Mesenchymal stem cell (in vitro differentiated cells and primary cell): Measurements from ENCODE around the gene DHCR24.

Source experiments
- DNase-seq: peaks from one replicate; pipeline ENCODE4 v3.0.0-alpha.2; 2013
- H2AFZ ChIP-seq: one replicate; pipeline ENCODE4 v1.6.1; 2013; ENCODE audit warnings: low read depth, mild to moderate bottlenecking, control low read depth, inconsistent platforms, low read length, moderate library complexity
- H2AK5ac ChIP-seq: 2 replicates; pipeline ENCODE4 v1.6.1; 2013; ENCODE audit warnings: low read length, moderate library complexity, mild to moderate bottlenecking, inconsistent platforms; ENCODE audit not compliant: severe bottlenecking
- H2BK120ac ChIP-seq: one replicate; pipeline ENCODE4 v1.6.1; 2013; ENCODE audit warnings: low read depth, mild to moderate bottlenecking, inconsistent platforms, low read length, moderate library complexity
- H2BK12ac ChIP-seq, 2 experiments: one replicate each; pipeline ENCODE4 v1.6.1; 2013; ENCODE audit warnings: inconsistent platforms in 2 of 2, low read length in 2 of 2, mild to moderate bottlenecking in 2 of 2, moderate library complexity in 2 of 2, control low read depth in 1 of 2
- H2BK15ac ChIP-seq: one replicate; pipeline ENCODE4 v1.6.1; 2013; ENCODE audit warnings: mild to moderate bottlenecking, low read depth, inconsistent platforms; ENCODE audit not compliant: poor library complexity, severe bottlenecking
- H2BK5ac ChIP-seq: 2 replicates; pipeline ENCODE4 v1.6.1; 2013; ENCODE audit warnings: low read depth, mild to moderate bottlenecking, low read length, control low read depth, inconsistent platforms; ENCODE audit not compliant: poor library complexity, severe bottlenecking
- H3K14ac ChIP-seq, 2 experiments: one replicate each; pipeline ENCODE4 v1.6.1; 2013; ENCODE audit warnings: inconsistent platforms in 2 of 2, low read length in 2 of 2, control low read depth in 1 of 2, mild to moderate bottlenecking in 1 of 2, moderate library complexity in 1 of 2
- H3K18ac ChIP-seq, 2 experiments: one replicate each; pipeline ENCODE4 v1.6.1; 2013; ENCODE audit warnings: inconsistent platforms in 2 of 2, low read length in 2 of 2, control low read depth in 1 of 2, low read depth in 1 of 2, mild to moderate bottlenecking in 1 of 2
- H3K23ac ChIP-seq, 2 experiments: one replicate each; pipeline ENCODE4 v1.6.1; 2013; ENCODE audit warnings: inconsistent platforms in 2 of 2, low read length in 2 of 2, mild to moderate bottlenecking in 2 of 2, moderate library complexity in 2 of 2, control low read depth in 1 of 2
- H3K27ac ChIP-seq: 2 replicates; pipeline ENCODE4 v1.5.1; 2013; ENCODE audit warnings: mild to moderate bottlenecking, moderate library complexity, low read length, control low read depth, inconsistent platforms; ENCODE audit not compliant: poor library complexity, severe bottlenecking
- H3K27me3 ChIP-seq, 2 experiments: 2 replicates each; pipeline versions ENCODE4 v1.6.1 to v1.7.0; 2013; ENCODE audit warnings: low read length in 2 of 2, mild to moderate bottlenecking in 2 of 2, moderate library complexity in 2 of 2, control low read depth in 1 of 2, inconsistent platforms in 1 of 2; ENCODE audit not compliant: control insufficient read depth in 1 of 2, insufficient read depth in 1 of 2
- H3K36me3 ChIP-seq, 2 experiments: 2 replicates each; pipeline versions ENCODE4 v1.6.1 to v1.7.0; 2013; ENCODE audit warnings: low read length in 2 of 2, control low read depth in 1 of 2, inconsistent platforms in 1 of 2, low read depth in 1 of 2, mild to moderate bottlenecking in 1 of 2; ENCODE audit not compliant: insufficient read depth in 2 of 2, control insufficient read depth in 1 of 2
- H3K4ac ChIP-seq, 2 experiments: one replicate each; pipeline ENCODE4 v1.6.1; 2013; ENCODE audit warnings: inconsistent platforms in 2 of 2, low read length in 2 of 2, mild to moderate bottlenecking in 2 of 2, moderate library complexity in 2 of 2, control low read depth in 1 of 2, low read depth in 1 of 2
- H3K4me1 ChIP-seq: 2 replicates; pipeline ENCODE4 v1.6.1; 2013; ENCODE audit warnings: low read depth, low read length, control low read depth; ENCODE audit not compliant: control insufficient read depth, insufficient read depth
- H3K4me2 ChIP-seq: 2 replicates; pipeline ENCODE4 v1.6.1; 2013; ENCODE audit warnings: low read length, mild to moderate bottlenecking, inconsistent platforms; ENCODE audit not compliant: poor library complexity, severe bottlenecking
- H3K4me3 ChIP-seq, 2 experiments: 2 replicates each; pipeline versions ENCODE4 v1.5.1 to v1.7.0; 2013; ENCODE audit warnings: low read length in 2 of 2, mild to moderate bottlenecking in 2 of 2, control low read depth in 1 of 2, low read depth in 1 of 2; ENCODE audit not compliant: insufficient read depth in 1 of 2
- H3K79me1 ChIP-seq: replicated peaks from 2 replicates; pipeline ENCODE4 v1.6.1; 2013; ENCODE audit warnings: mild to moderate bottlenecking, control low read depth, low read length, inconsistent platforms; ENCODE audit not compliant: poor library complexity, severe bottlenecking
- H3K9ac ChIP-seq: 2 replicates; pipeline ENCODE4 v1.7.0; 2013; ENCODE audit warnings: mild to moderate bottlenecking, low read length, moderate library complexity
- H3K9me3 ChIP-seq: 2 replicates; pipeline ENCODE4 v1.7.0; 2013; ENCODE audit warnings: mild to moderate bottlenecking, low read length; ENCODE audit not compliant: control insufficient read depth
- H4K8ac ChIP-seq: one replicate; pipeline ENCODE4 v1.6.1; 2013; ENCODE audit warnings: inconsistent platforms, mild to moderate bottlenecking, low read length, moderate library complexity
- H4K91ac ChIP-seq: one replicate; pipeline ENCODE4 v1.6.1; 2013; ENCODE audit warnings: mild to moderate bottlenecking, low read length, inconsistent platforms
- WGBS: methylation state at CpG from one replicate; pipeline ENCODE4 v1.1.7; 2013; ENCODE audit warnings: mixed read lengths; 5-methylcytosine and 5-hydroxymethylcytosine counted together

DHCR24 gene

DNA sequence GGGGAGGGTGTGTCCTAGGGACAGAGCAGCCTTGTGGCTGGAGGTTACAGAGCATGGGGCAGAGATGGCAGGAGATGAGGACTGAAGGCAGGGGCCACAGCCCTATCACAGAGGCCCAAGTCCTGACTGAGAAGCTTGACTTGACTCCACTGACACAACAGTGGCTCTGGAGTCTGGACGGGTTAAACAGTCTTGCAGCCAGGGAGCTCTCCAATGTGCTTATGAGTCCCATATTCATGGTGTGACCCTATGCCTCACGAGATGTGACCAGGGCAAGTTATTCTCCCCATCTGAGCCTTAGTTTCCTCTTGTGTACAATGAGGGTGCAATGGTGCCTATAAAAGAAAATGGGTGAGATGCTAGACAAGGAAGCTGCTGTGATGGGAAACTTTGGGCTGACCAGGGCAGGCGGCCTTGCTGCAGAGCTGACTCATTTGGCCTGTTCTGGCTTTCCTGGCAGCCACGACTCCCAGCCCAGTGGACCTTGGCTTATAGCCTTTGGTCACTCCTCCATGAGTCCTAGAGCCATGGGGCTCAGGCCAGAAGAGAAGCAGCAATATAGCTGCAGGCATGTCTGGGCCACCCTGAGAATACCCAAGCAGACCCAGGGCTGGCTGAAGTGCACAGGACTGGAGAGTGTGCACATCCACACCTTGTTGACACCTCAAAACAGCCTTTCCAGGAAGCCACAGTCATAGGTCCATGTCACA is 83.1 kb downstream of the DHCR24 start:
- 58% methylated on average over 4 of the region's 4 CpGs for WGBS
- Histone ChIP-seq H3K4me2 (no peak overlapping the region), H4K91ac (no peak overlapping the region), H3K4ac (no peak overlapping the region), H2BK15ac (no peak overlapping the region), H3K9me3 (no peaks in the 10 kb centered on the region), H3K27me3 (peaks cover 25 to 27% of the 10 kb centered on the region in 2 experiments), H2BK12ac (no peak overlapping the region), H2BK5ac (no peak overlapping the region), H3K36me3 (no peaks in the 10 kb centered on the region), H3K4me1 (peaks cover 14% of the 10 kb centered on the region), H4K8ac (no peak overlapping the region), H2AFZ (no peak overlapping the region), H3K79me1 (no peaks in the 10 kb centered on the region), H3K9ac (no peak overlapping the region), H3K23ac (no peak overlapping the region), H3K18ac (no peak overlapping the region), H2AK5ac (no peak overlapping the region), H3K14ac (no peak overlapping the region), H3K4me3 (peak overlapping the region in 1 of 2 experiments; percentile 14), H3K27ac (no peak overlapping the region), H2BK120ac (no peak overlapping the region)
- DNase-seq: peak; percentile 19

- Histone ChIP-seq H2AFZ (no peak within 1 kb of the TSS), H3K36me3 (no peaks in the 10 kb centered on the region), H3K9me3 (no peaks in the 10 kb centered on the region), H3K23ac (peak within 1 kb of the TSS in 1 of 2 experiments; percentile 30), H3K4me1 (peaks cover 10% of the 10 kb centered on the region), H3K9ac (peak within 1 kb of the TSS; percentile 28), H3K18ac (no peak within 1 kb of the TSS), H3K4me2 (no peak within 1 kb of the TSS), H4K8ac (no peak within 1 kb of the TSS), H2BK15ac (no peak within 1 kb of the TSS), H3K79me1 (no peaks in the 10 kb centered on the region), H2BK120ac (no peak within 1 kb of the TSS), H4K91ac (no peak within 1 kb of the TSS), H3K14ac (no peak within 1 kb of the TSS), H3K4ac (no peak within 1 kb of the TSS), H2BK5ac (no peak within 1 kb of the TSS), H3K4me3 (peak within 1 kb of the TSS in 1 of 2 experiments; percentile 62), H3K27me3 (peaks cover 27 to 36% of the 10 kb centered on the region in 2 experiments), H3K27ac (no peak within 1 kb of the TSS), H2AK5ac (no peak within 1 kb of the TSS), H2BK12ac (no peak within 1 kb of the TSS)
- no peak for DNase-seq
- WGBS: 22% methylated on average over 39 of the region's 58 CpGs
These were observed 85.9 kb downstream of the DHCR24 start, which contains the start of gene TTC22 for GRCh38 chr1:54800899-54801759. Gene TTC22, minus strand, starts transcription at chr1:54801323. Its CDS starts 160 bp downstream, at chr1:54801163.

GRCh38 chr1:54800041-54800898 is 86.7 kb downstream of the DHCR24 start:
- Histone ChIP-seq H3K4me1 (peaks cover 10% of the 10 kb centered on the region), H3K4ac (no peak overlapping the region), H2BK120ac (no peak overlapping the region), H2BK5ac (no peak overlapping the region), H3K79me1 (no peaks in the 10 kb centered on the region), H3K14ac (no peak overlapping the region), H3K18ac (no peak overlapping the region), H3K36me3 (no peaks in the 10 kb centered on the region), H3K4me2 (no peak overlapping the region), H4K8ac (no peak overlapping the region), H3K27ac (no peak overlapping the region), H4K91ac (no peak overlapping the region), H3K9me3 (no peaks in the 10 kb centered on the region), H2BK12ac (no peak overlapping the region), H3K27me3 (peaks cover 27 to 36% of the 10 kb centered on the region in 2 experiments), H3K23ac (no peak overlapping the region), H3K4me3 (peak overlapping the region in 1 of 2 experiments; percentile 62), H3K9ac (no peak overlapping the region), H2AK5ac (no peak overlapping the region), H2AFZ (no peak overlapping the region), H2BK15ac (no peak overlapping the region)
- no peak for DNase-seq
- 65% methylated on average over 39 of the region's 39 CpGs for WGBS
